ENCODE measurements around the gene PLSCR1.

Gene PLSCR1, protein sequence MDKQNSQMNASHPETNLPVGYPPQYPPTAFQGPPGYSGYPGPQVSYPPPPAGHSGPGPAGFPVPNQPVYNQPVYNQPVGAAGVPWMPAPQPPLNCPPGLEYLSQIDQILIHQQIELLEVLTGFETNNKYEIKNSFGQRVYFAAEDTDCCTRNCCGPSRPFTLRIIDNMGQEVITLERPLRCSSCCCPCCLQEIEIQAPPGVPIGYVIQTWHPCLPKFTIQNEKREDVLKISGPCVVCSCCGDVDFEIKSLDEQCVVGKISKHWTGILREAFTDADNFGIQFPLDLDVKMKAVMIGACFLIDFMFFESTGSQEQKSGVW

DNA sequence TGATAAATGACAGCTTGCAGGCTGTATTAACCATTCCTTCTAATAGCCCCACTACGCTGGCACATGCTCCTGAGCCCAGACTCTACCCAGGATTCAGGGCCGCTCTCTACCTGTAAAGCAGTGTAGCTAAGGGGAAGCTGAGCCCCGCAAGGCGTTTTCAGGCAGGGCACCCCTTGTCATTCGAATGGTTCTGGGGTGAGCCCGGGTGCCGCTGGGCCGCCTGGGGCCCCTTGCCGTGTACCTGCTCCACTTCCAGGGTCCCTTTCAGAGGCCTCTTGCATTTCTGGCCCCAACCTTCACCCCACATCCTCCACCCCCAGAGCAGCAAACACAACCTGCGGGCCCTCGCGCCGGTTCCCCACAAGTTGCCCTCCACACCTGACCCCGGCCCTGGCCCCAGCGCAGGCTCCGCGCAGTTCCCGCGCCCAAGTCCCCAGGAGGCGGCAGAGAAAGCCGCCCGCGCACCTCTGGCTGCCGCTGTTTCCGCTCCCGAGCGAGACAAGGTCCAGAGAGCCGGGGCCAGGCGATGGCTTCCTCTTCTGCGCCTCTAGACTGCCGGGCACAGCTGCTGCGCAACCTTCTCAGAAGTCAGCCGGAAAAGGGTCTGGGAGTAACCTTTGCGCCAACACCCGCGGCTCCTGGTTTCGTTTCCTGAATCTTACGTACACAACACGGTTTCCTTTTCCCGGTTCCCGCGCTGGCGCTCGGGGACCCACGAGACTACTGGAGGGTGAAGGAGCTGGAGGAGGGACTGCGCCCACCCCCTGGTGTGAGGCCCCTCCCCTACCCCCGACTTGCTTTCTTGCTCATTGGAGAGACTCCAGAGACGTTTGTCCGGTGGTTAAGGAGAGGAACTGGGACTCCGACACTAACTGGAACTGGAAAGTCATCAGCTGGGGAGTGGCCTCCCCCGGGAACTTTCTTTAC lies at the start of gene PLSCR1:
PLSCR1 (minus strand) TSS at position 606 of the 927 bp plus-strand sequence. CDS start 8,055 bp downstream, outside the sequence.
- H3K79me2 ChIP-seq (ENCODE audit: control insufficient read depth, low read length): peaks cover 31% of the 10 kb centered on the region
- H3K4me1 ChIP-seq (ENCODE audit: control insufficient read depth, low read length): peaks cover 37% of the 10 kb centered on the region
- H3K27ac ChIP-seq (ENCODE audit: low read depth, low read length): peak within 1 kb of the TSS; percentile 58

DNA sequence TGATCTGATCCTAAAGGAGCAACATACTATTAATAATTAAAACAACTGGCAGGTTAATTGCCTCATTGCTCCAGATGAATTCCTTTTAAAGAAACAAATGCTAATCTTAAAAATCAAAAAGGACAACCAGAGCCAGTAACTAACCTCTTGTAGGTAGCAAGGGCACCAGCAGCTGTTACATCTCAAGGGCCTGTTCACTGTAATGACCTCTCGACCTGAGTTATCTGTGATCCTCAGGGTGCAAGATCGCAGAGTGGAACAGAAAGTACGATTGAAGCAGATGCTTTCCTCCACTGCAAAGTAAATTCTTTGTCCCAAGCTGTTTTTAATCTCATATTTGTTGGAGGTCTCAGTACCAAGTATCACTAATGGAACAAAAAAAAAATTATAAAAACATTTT lies 49.4 kb upstream of the PLSCR1 start:
- H3K79me2 ChIP-seq (ENCODE audit: control insufficient read depth, low read length): no peaks in the 10 kb centered on the region
- H3K4me1 ChIP-seq (ENCODE audit: control insufficient read depth, low read length): no peaks in the 10 kb centered on the region
- H3K27me3 ChIP-seq (ENCODE audit: control insufficient read depth, low read length): no peaks in the 10 kb centered on the region
- no peak overlapping the region for H3K4me2 ChIP-seq (ENCODE audit: low read length)
- H3K36me3 ChIP-seq (ENCODE audit: control insufficient read depth, low read length): no peaks in the 10 kb centered on the region
- H3K4me3 ChIP-seq (ENCODE audit: low read length): no peak overlapping the region
- TF ChIP-seq, protein P1, sequence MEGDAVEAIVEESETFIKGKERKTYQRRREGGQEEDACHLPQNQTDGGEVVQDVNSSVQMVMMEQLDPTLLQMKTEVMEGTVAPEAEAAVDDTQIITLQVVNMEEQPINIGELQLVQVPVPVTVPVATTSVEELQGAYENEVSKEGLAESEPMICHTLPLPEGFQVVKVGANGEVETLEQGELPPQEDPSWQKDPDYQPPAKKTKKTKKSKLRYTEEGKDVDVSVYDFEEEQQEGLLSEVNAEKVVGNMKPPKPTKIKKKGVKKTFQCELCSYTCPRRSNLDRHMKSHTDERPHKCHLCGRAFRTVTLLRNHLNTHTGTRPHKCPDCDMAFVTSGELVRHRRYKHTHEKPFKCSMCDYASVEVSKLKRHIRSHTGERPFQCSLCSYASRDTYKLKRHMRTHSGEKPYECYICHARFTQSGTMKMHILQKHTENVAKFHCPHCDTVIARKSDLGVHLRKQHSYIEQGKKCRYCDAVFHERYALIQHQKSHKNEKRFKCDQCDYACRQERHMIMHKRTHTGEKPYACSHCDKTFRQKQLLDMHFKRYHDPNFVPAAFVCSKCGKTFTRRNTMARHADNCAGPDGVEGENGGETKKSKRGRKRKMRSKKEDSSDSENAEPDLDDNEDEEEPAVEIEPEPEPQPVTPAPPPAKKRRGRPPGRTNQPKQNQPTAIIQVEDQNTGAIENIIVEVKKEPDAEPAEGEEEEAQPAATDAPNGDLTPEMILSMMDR (IDR thresholded peaks at IDR 0.05; ENCODE audit: low read depth, low read length, poor library complexity, severe bottlenecking): no peak
- TF ChIP-seq EZH2phosphoT487 (IDR thresholded peaks at IDR 0.05; ENCODE audit: borderline replicate concordance, low read length): no peak
- H3K27ac ChIP-seq (ENCODE audit: low read depth, low read length): no peak overlapping the region
- H4K20me1 ChIP-seq (ENCODE audit: control insufficient read depth, insufficient read depth, low read depth, low read length): no peaks in the 10 kb centered on the region
- H3K9me3 ChIP-seq (ENCODE audit: control insufficient read depth, insufficient read depth, low read length): no peaks in the 10 kb centered on the region
- H3K9me2 ChIP-seq (replicated peaks; ENCODE audit: control insufficient read depth, low read length): no peaks in the 10 kb centered on the region
- H3F3A ChIP-seq (ENCODE audit: control insufficient read depth, insufficient read depth): no peaks in the 10 kb centered on the region

More for the DNA sequence above, at the start of gene PLSCR1:
- Histone ChIP-seq H3K9me2 (replicated peaks; ENCODE audit: control insufficient read depth, low read length) (no peaks in the 10 kb centered on the region), H3K4me3 (ENCODE audit: low read length) (peak within 1 kb of the TSS; percentile 91), H3K27me3 (ENCODE audit: control insufficient read depth, low read length) (no peaks in the 10 kb centered on the region), H4K20me1 (ENCODE audit: control insufficient read depth, insufficient read depth, low read depth, low read length) (no peaks in the 10 kb centered on the region), H3F3A (ENCODE audit: control insufficient read depth, insufficient read depth) (peaks cover 9% of the 10 kb centered on the region), H3K9me3 (ENCODE audit: control insufficient read depth, insufficient read depth, low read length) (no peaks in the 10 kb centered on the region), H3K4me2 (ENCODE audit: low read length) (peak within 1 kb of the TSS; percentile 58), H3K36me3 (ENCODE audit: control insufficient read depth, low read length) (peaks cover 3% of the 10 kb centered on the region; the same call in 1 of the 2 replicates)
- TF ChIP-seq, protein P1 (IDR thresholded peaks at IDR 0.05; ENCODE audit: low read depth, low read length, poor library complexity, severe bottlenecking): no peak
- no peak for TF ChIP-seq EZH2phosphoT487 (IDR thresholded peaks at IDR 0.05; ENCODE audit: borderline replicate concordance, low read length)

- Histone ChIP-seq H3F3A (ENCODE audit: control insufficient read depth, insufficient read depth) (no peaks in the 10 kb centered on the region), H3K36me3 (ENCODE audit: control insufficient read depth, low read length) (no peaks in the 10 kb centered on the region), H3K4me1 (ENCODE audit: control insufficient read depth, low read length) (no peaks in the 10 kb centered on the region), H3K27me3 (ENCODE audit: control insufficient read depth, low read length) (peaks cover 3% of the 10 kb centered on the region; the same call in 1 of the 2 replicates), H3K4me2 (ENCODE audit: low read length) (no peak overlapping the region), H3K9me3 (ENCODE audit: control insufficient read depth, insufficient read depth, low read length) (no peaks in the 10 kb centered on the region), H3K27ac (ENCODE audit: low read depth, low read length) (no peak overlapping the region), H4K20me1 (ENCODE audit: control insufficient read depth, insufficient read depth, low read depth, low read length) (no peaks in the 10 kb centered on the region), H3K79me2 (ENCODE audit: control insufficient read depth, low read length) (no peaks in the 10 kb centered on the region), H3K9me2 (replicated peaks; ENCODE audit: control insufficient read depth, low read length) (no peaks in the 10 kb centered on the region), H3K4me3 (ENCODE audit: low read length) (no peak overlapping the region)
- TF ChIP-seq EZH2phosphoT487 (IDR thresholded peaks at IDR 0.05; ENCODE audit: borderline replicate concordance, low read length): no peak
- TF ChIP-seq, protein P1 (IDR thresholded peaks at IDR 0.05; ENCODE audit: low read depth, low read length, poor library complexity, severe bottlenecking): no peak
Measured at GRCh38 chr3:146590521-146590920, 46.1 kb upstream of the PLSCR1 start.
